H9 (cell line): ENCODE data around the gene RHOU. TPM values are rescaled to one million over a fixed set of nuclear protein-coding genes. Genes with fewer than 3 reads are reported as not detected.

Source experiments
- DNase-seq: peaks from one replicate; pipeline ENCODE4 v3.0.0-alpha.2; 2017
- H2AFZ ChIP-seq: one replicate; pipeline ENCODE4 v1.6.1; 2013; ENCODE audit warnings: mild to moderate bottlenecking, low read length, control low read depth, moderate library complexity
- H2AK5ac ChIP-seq: 2 replicates; pipeline ENCODE4 v1.6.1; 2013; ENCODE audit warnings: low read length, control low read depth, mixed read lengths; ENCODE audit not compliant: insufficient read length
- H2BK120ac ChIP-seq: one replicate; pipeline ENCODE4 v1.6.1; 2013; ENCODE audit warnings: low read depth, mild to moderate bottlenecking, low read length, control low read depth, inconsistent platforms; ENCODE audit not compliant: poor library complexity, severe bottlenecking
- H2BK12ac ChIP-seq: 2 replicates; pipeline ENCODE4 v1.6.1; 2013; ENCODE audit warnings: low read length, control low read depth, mixed read lengths, low read depth; ENCODE audit not compliant: insufficient read length
- H2BK15ac ChIP-seq: 2 replicates; pipeline ENCODE4 v1.6.1; 2013; ENCODE audit warnings: low read depth, low read length, control low read depth
- H2BK20ac ChIP-seq: one replicate; pipeline ENCODE4 v1.6.1; 2013; ENCODE audit warnings: low read depth, mild to moderate bottlenecking, low read length, control low read depth, inconsistent platforms; ENCODE audit not compliant: poor library complexity, severe bottlenecking
- H2BK5ac ChIP-seq: 2 replicates; pipeline ENCODE4 v1.6.1; 2013; ENCODE audit warnings: low read length, control low read depth, mixed read lengths; ENCODE audit not compliant: insufficient read length
- H3K14ac ChIP-seq: 2 replicates; pipeline ENCODE4 v1.6.1; 2013; ENCODE audit warnings: low read length, control low read depth; ENCODE audit not compliant: insufficient read depth
- H3K18ac ChIP-seq: 2 replicates; pipeline ENCODE4 v1.6.1; 2013; ENCODE audit warnings: low read depth, mild to moderate bottlenecking, mixed read lengths, low read length, control low read depth; ENCODE audit not compliant: insufficient read length
- H3K23ac ChIP-seq: 2 replicates; pipeline ENCODE4 v1.6.1; 2013; ENCODE audit warnings: low read length, control low read depth, mixed read lengths, low read depth; ENCODE audit not compliant: insufficient read length
- H3K23me2 ChIP-seq: 2 replicates; pipeline ENCODE4 v1.6.1; 2013; ENCODE audit warnings: low read depth, mild to moderate bottlenecking, mixed read lengths, low read length, control low read depth; ENCODE audit not compliant: insufficient read length, poor library complexity, severe bottlenecking
- H3K27ac ChIP-seq: 2 replicates; pipeline ENCODE4 v1.5.1; 2013; ENCODE audit warnings: low read length, control low read depth, mixed read lengths, low read depth; ENCODE audit not compliant: insufficient read length
- H3K27me3 ChIP-seq: 2 replicates; pipeline ENCODE4 v1.6.1; 2013; ENCODE audit warnings: low read length, control low read depth, inconsistent platforms; ENCODE audit not compliant: insufficient read depth
- H3K4ac ChIP-seq: 2 replicates; pipeline ENCODE4 v1.6.1; 2013; ENCODE audit warnings: low read depth, mild to moderate bottlenecking, control low read depth, inconsistent platforms, low read length, moderate library complexity
- H3K4me1 ChIP-seq: 2 replicates; pipeline ENCODE4 v1.6.1; 2013; ENCODE audit warnings: low read length, control low read depth, inconsistent platforms; ENCODE audit not compliant: insufficient read depth
- H3K4me2 ChIP-seq: 2 replicates; pipeline ENCODE4 v1.6.1; 2013; ENCODE audit warnings: low read length, control low read depth, mixed read lengths; ENCODE audit not compliant: insufficient read length, insufficient read depth
- H3K56ac ChIP-seq: 2 replicates; pipeline ENCODE4 v1.6.1; 2013; ENCODE audit warnings: low read depth, mild to moderate bottlenecking, mixed read lengths, low read length, control low read depth; ENCODE audit not compliant: insufficient read length
- H3K79me1 ChIP-seq: 2 replicates; pipeline ENCODE4 v1.6.1; 2013; ENCODE audit warnings: low read depth, mild to moderate bottlenecking, moderate library complexity, low read length, control low read depth, inconsistent platforms; ENCODE audit not compliant: insufficient read depth, poor library complexity, severe bottlenecking
- H3K79me2 ChIP-seq: 2 replicates; pipeline ENCODE4 v1.6.1; 2013; ENCODE audit warnings: low read length, control low read depth, inconsistent platforms; ENCODE audit not compliant: insufficient read depth
- H3K9ac ChIP-seq: 2 replicates; pipeline ENCODE4 v1.6.1; 2013; ENCODE audit warnings: low read length, control low read depth, mixed read lengths; ENCODE audit not compliant: insufficient read length; ENCODE audit errors: extremely low read depth
- H3K9me3 ChIP-seq: one replicate; pipeline ENCODE4 v1.6.1; 2013; ENCODE audit warnings: low read depth, low read length, inconsistent platforms; ENCODE audit not compliant: control insufficient read depth
- H3T11ph ChIP-seq: one replicate; pipeline ENCODE4 v1.6.1; 2013; ENCODE audit warnings: mild to moderate bottlenecking, low read length, control low read depth, inconsistent platforms
- H4K20me1 ChIP-seq: one replicate; pipeline ENCODE4 v1.6.1; 2013; ENCODE audit not compliant: control insufficient read depth, insufficient read length, insufficient read depth
- H4K5ac ChIP-seq: 2 replicates; pipeline ENCODE4 v1.6.1; 2013; ENCODE audit warnings: low read depth, mild to moderate bottlenecking, mixed read lengths, low read length, control low read depth; ENCODE audit not compliant: insufficient read length
- H4K8ac ChIP-seq: replicated peaks from 2 replicates; pipeline ENCODE4 v1.6.1; 2013; ENCODE audit warnings: low read length, control low read depth, mixed read lengths, low read depth; ENCODE audit not compliant: insufficient read length
- H4K91ac ChIP-seq: 2 replicates; pipeline ENCODE4 v1.6.1; 2013; ENCODE audit warnings: low read depth, mild to moderate bottlenecking, moderate library complexity, mixed read lengths, low read length, control low read depth; ENCODE audit not compliant: insufficient read length
- H3K27ac Mint-ChIP-seq, 3 experiments: 2 replicates in 2 of 3; 3 replicates in 1 of 3; pipeline ENCODE4 v1.8.0; 2020 to 2021; ENCODE audit warnings: mixed read lengths in 3 of 3, mild to moderate bottlenecking in 1 of 3, moderate library complexity in 1 of 3
- H3K27me3 Mint-ChIP-seq: 2 replicates; pipeline ENCODE4 v1.8.0; 2021; ENCODE audit warnings: low read depth, mild to moderate bottlenecking, moderate library complexity, mixed read lengths
- H3K36me3 Mint-ChIP-seq, 3 experiments: 2 replicates in 2 of 3; 3 replicates in 1 of 3; pipeline ENCODE4 v1.8.0; 2020 to 2021; ENCODE audit warnings: low read depth in 3 of 3, mixed read lengths in 3 of 3; ENCODE audit not compliant: insufficient read depth in 1 of 3
- H3K4me1 Mint-ChIP-seq, 2 experiments: 2 replicates each; pipeline ENCODE4 v1.8.0; 2020; ENCODE audit warnings: mixed read lengths in 2 of 2
- H3K4me3 Mint-ChIP-seq, 2 experiments: 2 replicates in 1 of 2; 3 replicates in 1 of 2; pipeline ENCODE4 v1.8.0; 2020 to 2021; ENCODE audit warnings: mild to moderate bottlenecking in 2 of 2, mixed read lengths in 2 of 2, moderate library complexity in 1 of 2
- H3K9me3 Mint-ChIP-seq, 2 experiments: 2 replicates in 1 of 2; 3 replicates in 1 of 2; pipeline ENCODE4 v1.8.0; 2020; ENCODE audit warnings: mild to moderate bottlenecking in 2 of 2, mixed read lengths in 2 of 2, moderate library complexity in 1 of 2
- WGBS: extraction: QIAGEN DNeasy Blood & Tissue Kit; methylation state at CpG from one replicate; pipeline ENCODE4 v1.1.7; 2013; ENCODE audit warnings: missing lambda C conversion rate, low lambda C conversion rate, mixed read lengths; ENCODE audit not compliant: insufficient read length; ENCODE audit errors: extremely low coverage; 5-methylcytosine and 5-hydroxymethylcytosine counted together
- total RNA-seq: library from RNA; stranded (reverse); gene quantifications from 2 replicates; pipeline ENCODE4 v1.2.1, GENCODE V29; 2021
- TF ChIP-seq, protein P1 (sequence below): fragments of 200-600 bp; sonication (generic); conservative IDR thresholded peaks from 3 replicates; pipeline ENCODE4 v1.8.0; 2021; ENCODE audit warnings: antibody characterized with exemption, mild to moderate bottlenecking

RHOU gene
- total RNA-seq, 1 experiment from 2014 or later = 3.9 TPM

DNA sequence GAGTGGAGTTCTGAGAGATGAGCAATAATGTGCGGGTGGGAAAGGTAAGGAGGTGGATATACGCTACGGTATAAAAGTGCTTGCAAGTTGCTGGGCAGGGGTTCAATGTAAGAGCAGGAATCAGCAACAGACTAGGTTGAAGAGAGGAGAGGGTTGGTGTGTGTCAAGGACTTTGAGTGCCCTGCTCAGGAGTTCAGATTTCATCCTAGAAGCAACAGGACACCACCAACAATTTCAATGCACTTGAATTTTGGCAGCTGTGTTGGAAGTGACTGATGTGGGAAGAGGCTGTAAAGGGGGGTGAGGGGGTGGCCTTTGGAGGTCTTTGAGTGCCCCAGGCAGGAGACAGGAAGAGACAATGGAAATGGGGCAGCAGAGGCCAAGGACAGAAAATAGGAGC is 57.3 kb downstream of the RHOU start:
- H3K9me3 ChIP-seq = no peaks in the 10 kb centered on the region
- H3K79me2 ChIP-seq = no peaks in the 10 kb centered on the region
- no peak overlapping the region for H2AFZ ChIP-seq
- no peak overlapping the region for H4K5ac ChIP-seq
- DNase-seq = no peak
- H3T11ph ChIP-seq = no peak overlapping the region
- H3K4me3 Mint-ChIP-seq = no peak overlapping the region
- H3K4me1 ChIP-seq = no peaks in the 10 kb centered on the region
- no peaks in the 10 kb centered on the region for H3K9me3 Mint-ChIP-seq
- no peaks in the 10 kb centered on the region for H3K79me1 ChIP-seq
- TF ChIP-seq, protein P1, sequence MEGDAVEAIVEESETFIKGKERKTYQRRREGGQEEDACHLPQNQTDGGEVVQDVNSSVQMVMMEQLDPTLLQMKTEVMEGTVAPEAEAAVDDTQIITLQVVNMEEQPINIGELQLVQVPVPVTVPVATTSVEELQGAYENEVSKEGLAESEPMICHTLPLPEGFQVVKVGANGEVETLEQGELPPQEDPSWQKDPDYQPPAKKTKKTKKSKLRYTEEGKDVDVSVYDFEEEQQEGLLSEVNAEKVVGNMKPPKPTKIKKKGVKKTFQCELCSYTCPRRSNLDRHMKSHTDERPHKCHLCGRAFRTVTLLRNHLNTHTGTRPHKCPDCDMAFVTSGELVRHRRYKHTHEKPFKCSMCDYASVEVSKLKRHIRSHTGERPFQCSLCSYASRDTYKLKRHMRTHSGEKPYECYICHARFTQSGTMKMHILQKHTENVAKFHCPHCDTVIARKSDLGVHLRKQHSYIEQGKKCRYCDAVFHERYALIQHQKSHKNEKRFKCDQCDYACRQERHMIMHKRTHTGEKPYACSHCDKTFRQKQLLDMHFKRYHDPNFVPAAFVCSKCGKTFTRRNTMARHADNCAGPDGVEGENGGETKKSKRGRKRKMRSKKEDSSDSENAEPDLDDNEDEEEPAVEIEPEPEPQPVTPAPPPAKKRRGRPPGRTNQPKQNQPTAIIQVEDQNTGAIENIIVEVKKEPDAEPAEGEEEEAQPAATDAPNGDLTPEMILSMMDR = no peak
- no peaks in the 10 kb centered on the region for H3K36me3 Mint-ChIP-seq
- no peak overlapping the region for H2AK5ac ChIP-seq
- H3K23ac ChIP-seq = no peak overlapping the region
- no peaks in the 10 kb centered on the region for H3K23me2 ChIP-seq
- no peak overlapping the region for H3K4ac ChIP-seq
- no peak overlapping the region for H2BK120ac ChIP-seq
- H3K9ac ChIP-seq = no peak overlapping the region
- H3K27me3 Mint-ChIP-seq = peaks cover 3% of the 10 kb centered on the region; the same call in 1 of the 2 replicates
- no peak overlapping the region for H4K91ac ChIP-seq
- H2BK12ac ChIP-seq = no peak overlapping the region
- no peak overlapping the region for H3K27ac ChIP-seq
- H3K27me3 ChIP-seq = no peaks in the 10 kb centered on the region
- H3K14ac ChIP-seq = no peak overlapping the region
- H3K56ac ChIP-seq = no peak overlapping the region
- H3K4me1 Mint-ChIP-seq = no peaks in the 10 kb centered on the region
- no peak overlapping the region for H2BK20ac ChIP-seq
- no CpG with 5 or more reads among the region's 3 CpGs for WGBS
- no peak overlapping the region for H3K18ac ChIP-seq
- no peak overlapping the region for H4K8ac ChIP-seq
- H2BK5ac ChIP-seq = no peak overlapping the region
- no peak overlapping the region for H3K4me2 ChIP-seq
- no peak overlapping the region for H3K27ac Mint-ChIP-seq
- H2BK15ac ChIP-seq = no peak overlapping the region
- H4K20me1 ChIP-seq = no peaks in the 10 kb centered on the region
